Fibroblast of skin of abdomen (primary cell): Measurements from ENCODE around the gene VPS41. TPM values are rescaled to one million over a fixed set of nuclear protein-coding genes. Genes with fewer than 3 reads are reported as not detected.
"Not testable (repeated sequence)": the region's sequence is repeated elsewhere in the genome, so short reads cannot be mapped to it uniquely, and the experiment has no call there.

Source experiments
- DNase-seq: peaks from one replicate; pipeline ENCODE4 v3.0.0-alpha.2; 2013
- polyA plus RNA-seq, 2 experiments: library from polyadenylated mRNA; unstranded; fragments of 120-200 nt; gene quantifications; one replicate each; pipeline ENCODE4 v1.2.1, GENCODE V29; 2013; ENCODE audit not compliant: insufficient read length in 2 of 2

The VPS41 gene
- 43.4 TPM for polyA plus RNA-seq (2013, experiment 1 of 2; ENCODE audit: insufficient read length)
- 41.2 TPM for polyA plus RNA-seq (2013, experiment 2 of 2; ENCODE audit: insufficient read length)

GRCh38 chr7:38908759-38909335, at the start of gene VPS41:
Gene VPS41 (minus strand): TSS chr7:38909191. CDS start chr7:38909174, 17 bp downstream.
- peak; percentile 69 for DNase-seq

- DNase-seq, result no peak
Measured at GRCh38 chr7:38955892-38956291, 46.9 kb upstream of the VPS41 start.

GRCh38 chr7:38953971-38954370, 45.0 kb upstream of the VPS41 start:
- no peak for DNase-seq

- no peak for DNase-seq
Measured at GRCh38 chr7:38953227-38953626, 44.2 kb upstream of the VPS41 start.

- no peak for DNase-seq
Measured at GRCh38 chr7:38951213-38951612, 42.2 kb upstream of the VPS41 start.

GRCh38 chr7:38950309-38950708, 41.3 kb upstream of the VPS41 start:
- DNase-seq, result no peak

GRCh38 chr7:38947541-38947940, 38.5 kb upstream of the VPS41 start:
- not testable (repeated sequence) for DNase-seq

- no peak for DNase-seq
Measured at GRCh38 chr7:38942431-38943051, 33.5 kb upstream of the VPS41 start.

- DNase-seq, result no peak
Measured at GRCh38 chr7:38940774-38941173, 31.8 kb upstream of the VPS41 start.

- no peak for DNase-seq
Measured at GRCh38 chr7:38938589-38938988, 29.6 kb upstream of the VPS41 start.

GRCh38 chr7:38938001-38938485, 29.1 kb upstream of the VPS41 start:
- DNase-seq, result no peak

GRCh38 chr7:38936641-38937040, 27.6 kb upstream of the VPS41 start:
- DNase-seq, result no peak

GRCh38 chr7:38934536-38934935, 25.5 kb upstream of the VPS41 start:
- peak; percentile 15 for DNase-seq

GRCh38 chr7:38934051-38934450, 25.1 kb upstream of the VPS41 start:
- DNase-seq, result peak; percentile 7

GRCh38 chr7:38932509-38933168, 23.6 kb upstream of the VPS41 start:
- peak; percentile 45 for DNase-seq

GRCh38 chr7:38929460-38930171, 20.6 kb upstream of the VPS41 start:
- peak; percentile 47 for DNase-seq

- no peak for DNase-seq
Measured at GRCh38 chr7:38928506-38928905, 19.5 kb upstream of the VPS41 start.

GRCh38 chr7:38927751-38928150, 18.8 kb upstream of the VPS41 start:
- DNase-seq, result no peak

GRCh38 chr7:38920731-38921130, 11.7 kb upstream of the VPS41 start:
- no peak for DNase-seq

GRCh38 chr7:38916396-38916795, 7.4 kb upstream of the VPS41 start:
- DNase-seq, result no peak

GRCh38 chr7:38909870-38910269, 879 bp upstream of the VPS41 start:
- DNase-seq, result no peak

GRCh38 chr7:38907766-38908165, 1.2 kb downstream of the VPS41 start:
- DNase-seq, result no peak

- no peak for DNase-seq
Measured at GRCh38 chr7:38907066-38907465, 1.9 kb downstream of the VPS41 start.
